Retina (tissue), 1 donor: ENCODE measurements around the gene TNIP3.

Source experiments
- DNase-seq: peaks from one replicate; pipeline ENCODE4 v3.0.0-alpha.2; 2016

TNIP3 gene

GRCh38 chr4:121138039-121138825 is 25.9 kb downstream of the TNIP3 start:
- DNase-seq: no peak

GRCh38 chr4:121130326-121130660 is 33.8 kb downstream of the TNIP3 start:
- no peak for DNase-seq

GRCh38 chr4:121129606-121130325 is 34.4 kb downstream of the TNIP3 start:
- DNase-seq: no peak

- no peak for DNase-seq
These were observed 37.0 kb downstream of the TNIP3 start for GRCh38 chr4:121127100-121127499.

- DNase-seq: no peak
These were observed 37.6 kb downstream of the TNIP3 start for GRCh38 chr4:121126449-121127006.

GRCh38 chr4:121125498-121125885 is 38.6 kb downstream of the TNIP3 start:
- DNase-seq: no peak

- no peak for DNase-seq
These were observed 41.5 kb downstream of the TNIP3 start for GRCh38 chr4:121122661-121123060.

GRCh38 chr4:121119715-121120114 is 44.4 kb downstream of the TNIP3 start:
- DNase-seq: no peak

- DNase-seq: no peak
These were observed 45.8 kb downstream of the TNIP3 start for GRCh38 chr4:121118344-121118743.

- no peak for DNase-seq
These were observed 49.4 kb downstream of the TNIP3 start for GRCh38 chr4:121114756-121115155.

- no peak for DNase-seq
These were observed 51.6 kb downstream of the TNIP3 start for GRCh38 chr4:121112530-121112929.

GRCh38 chr4:121108557-121108956 is 55.6 kb downstream of the TNIP3 start:
- no peak for DNase-seq

GRCh38 chr4:121107507-121107906 is 56.6 kb downstream of the TNIP3 start:
- DNase-seq: no peak

- no peak for DNase-seq
These were observed 63.9 kb downstream of the TNIP3 start for GRCh38 chr4:121100093-121100775.

- no peak for DNase-seq
These were observed 65.9 kb downstream of the TNIP3 start for GRCh38 chr4:121098266-121098665.

GRCh38 chr4:121096629-121097028 is 67.5 kb downstream of the TNIP3 start:
- peak; percentile 23 for DNase-seq

- no peak for DNase-seq
These were observed 67.9 kb downstream of the TNIP3 start for GRCh38 chr4:121096191-121096590.

GRCh38 chr4:121094297-121094966 is 69.7 kb downstream of the TNIP3 start:
- DNase-seq: no peak

- DNase-seq: no peak
These were observed 70.9 kb downstream of the TNIP3 start for GRCh38 chr4:121093261-121093660.

GRCh38 chr4:121091941-121092340 is 72.2 kb downstream of the TNIP3 start:
- DNase-seq: no peak

- DNase-seq: no peak
These were observed 75.3 kb downstream of the TNIP3 start for GRCh38 chr4:121088867-121089266.
